Adrenal gland (tissue), 12 donors: ENCODE measurements around the gene RASSF5. TPM values are rescaled to one million over a fixed set of nuclear protein-coding genes. Genes with fewer than 3 reads are reported as not detected.

Experiments
- DNase-seq, 7 donors: peaks; one replicate each; pipeline ENCODE4 v3.0.0-alpha.2; 2019 to 2020
- H3K27ac ChIP-seq, 5 donors: fragments of 200-600 bp; sonication (generic) in 4 of 5; 1 replicate in 3 of 5; 2 replicates in 2 of 5; pipeline versions ENCODE4 v1.5.1 to v1.8.0; 2016 to 2020; ENCODE audit warnings: mild to moderate bottlenecking in 1 of 5
- H3K27me3 ChIP-seq: fragments of 200-600 bp; 2 replicates; pipeline ENCODE4 v1.8.0; 2021
- H3K36me3 ChIP-seq, 2 donors: fragments of 200-600 bp; replicated peaks in 1 of 2; 1 replicate in 1 of 2; 2 replicates in 1 of 2; pipeline versions ENCODE4 v1.5.1 to v1.8.0; 2018 to 2022
- H3K4me1 ChIP-seq, 2 donors: fragments of 200-600 bp; replicated peaks in 1 of 2; 1 replicate in 1 of 2; 2 replicates in 1 of 2; pipeline versions ENCODE4 v1.5.1 to v1.8.0; 2018 to 2021
- H3K4me3 ChIP-seq, 4 donors: fragments of 200-600 bp; sonication (generic) in 3 of 4; one replicate each; pipeline ENCODE4 v1.5.1; 2016 to 2018
- H3K9me3 ChIP-seq, 3 donors: fragments of 200-600 bp; sonication (generic) in 1 of 3; replicated peaks in 1 of 3; 1 replicate in 2 of 3; 2 replicates in 1 of 3; pipeline versions ENCODE4 v1.5.1 to v1.8.0; 2016 to 2021
- CTCF ChIP-seq, 6 experiments: fragments of 450-650 bp in 4 of 6; fragments of 200-600 bp in 2 of 6; sonication (generic) in 1 of 6; IDR thresholded peaks; 1 replicate in 5 of 6; 2 replicates in 1 of 6; pipeline versions ENCODE4 v1.5.1 to v1.8.0; 2016 to 2021; ENCODE audit warnings: antibody characterized with exemption in 6 of 6, mild to moderate bottlenecking in 2 of 6, moderate library complexity in 1 of 6
- POLR2A ChIP-seq, 2 donors: fragments of 450-650 bp; IDR thresholded peaks; one replicate each; pipeline ENCODE4 v1.6.1; 2017; ENCODE audit warnings: antibody characterized with exemption in 2 of 2, mild to moderate bottlenecking in 2 of 2, moderate library complexity in 1 of 2
- WGBS, 4 donors: extraction: QIAGEN DNeasy Blood & Tissue Kit in 2 of 4; methylation state at CpG; one replicate each; pipeline versions ENCODE4 v1.1.5 to v1.1.7; 2013 to 2017; 5-methylcytosine and 5-hydroxymethylcytosine counted together
- intact Hi-C, 2 donors: fragments of 100-400 bp; cut with DNase I; formaldehyde crosslinking; loops; one replicate each; pipeline versions ENCODE4 v1.14.1 to v1.15.0; 2022 to 2023
- polyA plus RNA-seq, 3 donors: library from polyadenylated mRNA; stranded (reverse); fragments of 200-250 nt in 2 of 3; fragments of 350-450 nt in 1 of 3; fragmentation: Illumina TruSeq in 1 of 3; extraction: RNeasy Lipid Tissue Mini Kit (QIAGEN cat#74804) in 1 of 3; gene quantifications; one replicate each; pipeline ENCODE4 v1.2.3, GENCODE V29; 2013 to 2014
- total RNA-seq, 9 donors: library from RNA; depleted of rRNA in 4 of 9; stranded (reverse); fragments of >200 nt in 4 of 9; fragments of 120-200 nt in 1 of 9; fragmentation: NEBNext Ultra II Directional in 1 of 9; extraction: Animal tissue kit (Norgen Biotek cat#: 25700) in 1 of 9; gene quantifications; one replicate each; pipeline versions ENCODE4 v1.1.0 to v1.2.4, GENCODE V29; 2013 to 2023
- donor health status: healthy with polysubstance abuse.
- donor health status: Bipolar disorder and iron deficiency.
- donor health status: DM: yes; HTN: yes; CAD: no.
- donor health status: DM: no; HTN: no; CAD: no.
- donor health status: DM: no; HTN: no; CAD: no.
- donor health status: DM: yes; HTN: yes; CAD: no.

The RASSF5 gene
- total and polyA plus RNA-seq, 12 donors: 7.1 to 57.9 (median 27.0) TPM

- peak overlapping the region in 1 of 5 donors; percentile 1 for H3K27ac ChIP-seq
- no peaks in the 10 kb centered on the region for H3K9me3 ChIP-seq
- TF ChIP-seq POLR2A (IDR thresholded peaks at IDR 0.05): no peak
- TF ChIP-seq CTCF (IDR thresholded peaks at IDR 0.05): no peak
- no peaks in the 10 kb centered on the region for H3K27me3 ChIP-seq
- no peak overlapping the region for H3K4me3 ChIP-seq
- peaks cover 17 to 70% of the 10 kb centered on the region in 2 donors for H3K4me1 ChIP-seq
- no peak for DNase-seq
- no peaks in the 10 kb centered on the region for H3K36me3 ChIP-seq
- intact Hi-C loops: no loop called here
- WGBS, 4 donors: 67 to 95% (median 79%) methylated on average over 4 of the region's 4 CpGs
These were observed 70.3 kb downstream of the RASSF5 start for GRCh38 chr1:206577626-206578025.

- Histone ChIP-seq H3K9me3 (no peaks in the 10 kb centered on the region), H3K4me3 (no peak overlapping the region), H3K27ac (peak overlapping the region in 2 of 5 donors; percentile 78 to 87), H3K36me3 (peaks cover 0 to 1% of the 10 kb centered on the region in 2 donors), H3K4me1 (peaks cover 17 to 69% of the 10 kb centered on the region in 2 donors), H3K27me3 (no peaks in the 10 kb centered on the region)
- no peak for TF ChIP-seq CTCF (IDR thresholded peaks at IDR 0.05)
- TF ChIP-seq POLR2A (IDR thresholded peaks at IDR 0.05): no peak
- intact Hi-C loops: no loop called here
- 75 to 82% (median 77%) methylated on average over 10 of the region's 10 CpGs for WGBS, 4 donors
- DNase-seq: peak in 1 of 7 donors; percentile 6
These were observed 71.0 kb downstream of the RASSF5 start for GRCh38 chr1:206578068-206578977.

- TF ChIP-seq CTCF (IDR thresholded peaks at IDR 0.05) (no peak), POLR2A (IDR thresholded peaks at IDR 0.05) (no peak)
- H3K27me3 ChIP-seq: no peaks in the 10 kb centered on the region
- H3K36me3 ChIP-seq: peaks cover 0 to 6% of the 10 kb centered on the region in 2 donors
- H3K4me3 ChIP-seq: no peak overlapping the region
- WGBS, 4 donors: 86 to 93% (median 91%) methylated on average over 4 of the region's 4 CpGs
- DNase-seq: peak in 1 of 7 donors; percentile 6
- peaks cover 17 to 62% of the 10 kb centered on the region in 2 donors for H3K4me1 ChIP-seq
- H3K27ac ChIP-seq: peak overlapping the region in 3 of 5 donors; percentile 0 to 87 (median 78)
- intact Hi-C loops: no loop called here
- no peaks in the 10 kb centered on the region for H3K9me3 ChIP-seq
These were observed 71.6 kb downstream of the RASSF5 start for GRCh38 chr1:206578978-206579374.

GRCh38 chr1:206579747-206580437, 72.6 kb downstream of the RASSF5 start:
- intact Hi-C loops: no loop called here

More at GRCh38 chr1:206579747-206580437, 72.6 kb downstream of the RASSF5 start:
- H3K4me3 ChIP-seq: no peak overlapping the region
- H3K36me3 ChIP-seq: peaks cover 0 to 15% of the 10 kb centered on the region in 2 donors
- no peaks in the 10 kb centered on the region for H3K27me3 ChIP-seq
- peak; percentile 61 to 88 (median 87) for DNase-seq
- 55 to 61% (median 57%) methylated on average over 10 to 11 of the region's 11 CpGs for WGBS, 4 donors
- peaks cover 17 to 59% of the 10 kb centered on the region in 2 donors for H3K4me1 ChIP-seq
- no peaks in the 10 kb centered on the region for H3K9me3 ChIP-seq
- TF ChIP-seq POLR2A (IDR thresholded peaks at IDR 0.05) (no peak), CTCF (IDR thresholded peaks at IDR 0.05) (no peak)
- peak overlapping the region in 4 of 5 donors; percentile 25 to 87 (median 54) for H3K27ac ChIP-seq
